GM23338 (cell line): ENCODE results near the gene CLDN20.

Experiments
- CTCF ChIP-seq, 2 experiments: fragments of 200-600 bp in 1 of 2; sonication (generic) in 1 of 2; conservative IDR thresholded peaks; 2 replicates each; pipeline versions ENCODE4 v1.5.1 to v1.6.1; 2016 to 2017; ENCODE audit warnings: antibody characterized with exemption in 2 of 2, low read depth in 2 of 2, mild to moderate bottlenecking in 2 of 2, moderate library complexity in 1 of 2
- EZH2phosphoT487 ChIP-seq: fragments of 200-600 bp; sonication (generic); IDR thresholded peaks from one replicate; pipeline ENCODE4 v1.8.1; 2018; ENCODE audit warnings: antibody characterized with exemption; ENCODE audit not compliant: unreplicated experiment
- POLR2AphosphoS5 ChIP-seq: IDR thresholded peaks from 2 replicates; pipeline ENCODE4 v1.6.1; 2016; ENCODE audit warnings: antibody characterized with exemption, low read depth

DNA sequence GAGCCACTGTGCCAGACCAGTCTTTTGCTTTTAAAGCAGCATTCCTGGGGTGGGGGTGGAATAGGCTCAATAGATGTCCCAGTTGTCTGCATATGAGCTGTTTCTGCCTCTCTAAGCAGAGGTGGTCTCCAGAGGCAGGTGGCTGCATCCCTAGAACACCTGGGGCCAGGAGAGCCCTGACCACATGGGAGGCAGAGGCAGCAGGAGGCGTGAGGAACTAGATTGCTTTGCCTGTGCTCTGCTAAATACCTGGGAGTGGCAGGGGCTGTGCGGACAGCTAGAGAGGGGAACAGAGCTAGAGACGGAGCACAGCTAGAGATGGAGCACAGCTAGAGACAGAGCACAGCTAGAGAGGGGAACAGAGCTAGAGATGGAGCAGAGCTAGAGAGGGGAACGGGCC, 29.1 kb upstream of the CLDN20 start:
- TF ChIP-seq POLR2AphosphoS5 (no peak), CTCF (conservative IDR thresholded peaks at IDR 0.05; ENCODE audit: low read depth in 2 of 2) (no peak), EZH2phosphoT487 (no peak)
